Dedifferentiated amniotic fluid mesenchymal stem cell (primary cell): ENCODE results near the gene LRP1.

Experiments
- DNase-seq: peaks from one replicate; pipeline ENCODE4 v3.0.0-alpha.2; 2016; ENCODE audit errors: extremely low spot score

Gene LRP1

GRCh38 chr12:57223191-57224165 is 95.2 kb downstream of the LRP1 start:
- DNase-seq: no peak

DNA sequence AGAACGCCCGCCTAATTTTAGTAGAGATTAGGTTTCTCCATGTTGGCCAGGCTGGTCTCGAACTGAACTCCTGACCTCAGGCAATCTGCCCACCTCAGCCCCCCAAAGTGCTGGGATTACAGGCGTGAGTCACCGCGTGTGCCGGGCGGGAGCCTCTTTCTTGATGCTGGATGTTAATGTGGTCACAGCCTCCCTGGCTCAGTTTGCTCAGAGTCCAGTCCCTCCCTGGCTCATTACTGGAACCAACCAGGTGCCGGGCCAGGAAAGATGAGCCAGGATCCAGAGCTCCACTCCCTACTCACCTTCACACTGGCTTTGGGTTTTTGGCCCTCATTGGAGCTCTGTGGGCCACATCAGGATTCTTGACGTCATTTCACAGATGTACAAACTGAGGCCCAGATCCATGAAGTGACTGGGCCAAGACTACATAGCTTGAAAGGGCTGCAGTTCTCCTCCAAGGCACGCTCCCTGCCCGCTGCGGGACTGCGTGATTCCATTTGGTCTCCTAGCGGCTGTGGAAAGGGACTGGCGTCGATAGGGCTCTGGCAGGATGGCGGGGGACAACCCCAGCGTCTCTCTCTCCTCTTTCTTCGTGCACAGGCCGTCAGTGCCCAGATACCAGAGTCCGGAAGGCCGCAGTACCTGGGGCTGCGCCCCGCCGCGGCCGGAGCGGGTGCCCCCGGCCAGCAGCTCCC is 96.1 kb downstream of the LRP1 start:
- no peak for DNase-seq

GRCh38 chr12:57224973-57225679 is 96.8 kb downstream of the LRP1 start:
- no peak for DNase-seq

DNA sequence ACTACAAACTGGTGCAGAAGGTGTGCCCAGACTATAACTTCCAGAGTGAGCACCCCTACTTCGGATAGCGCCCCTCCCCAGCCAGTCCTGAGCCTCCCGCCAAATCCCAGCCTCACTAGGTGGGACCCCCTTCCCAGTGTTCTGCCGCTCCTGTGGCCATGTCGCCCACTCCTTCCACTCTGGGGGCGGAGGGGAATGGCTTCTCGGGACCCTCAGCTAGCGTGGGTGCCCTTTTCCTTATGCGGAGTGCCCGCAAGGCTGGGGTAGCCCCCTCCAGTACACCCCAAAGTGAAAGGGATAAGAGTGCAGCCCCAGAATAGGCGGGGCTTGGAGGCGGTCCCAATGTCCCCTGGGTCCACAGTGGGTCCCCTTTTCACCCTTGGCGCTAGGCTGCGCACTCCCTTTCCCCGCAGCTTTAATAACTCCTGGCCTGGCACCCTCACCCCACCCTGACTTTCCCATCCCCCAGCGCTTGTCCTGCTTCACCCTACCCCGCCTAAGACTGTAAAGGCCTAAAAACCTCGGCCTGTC is 97.5 kb downstream of the LRP1 start:
- DNase-seq: no peak

- no peak for DNase-seq
These were observed 98.5 kb downstream of the LRP1 start for GRCh38 chr12:57226588-57227314.

DNA sequence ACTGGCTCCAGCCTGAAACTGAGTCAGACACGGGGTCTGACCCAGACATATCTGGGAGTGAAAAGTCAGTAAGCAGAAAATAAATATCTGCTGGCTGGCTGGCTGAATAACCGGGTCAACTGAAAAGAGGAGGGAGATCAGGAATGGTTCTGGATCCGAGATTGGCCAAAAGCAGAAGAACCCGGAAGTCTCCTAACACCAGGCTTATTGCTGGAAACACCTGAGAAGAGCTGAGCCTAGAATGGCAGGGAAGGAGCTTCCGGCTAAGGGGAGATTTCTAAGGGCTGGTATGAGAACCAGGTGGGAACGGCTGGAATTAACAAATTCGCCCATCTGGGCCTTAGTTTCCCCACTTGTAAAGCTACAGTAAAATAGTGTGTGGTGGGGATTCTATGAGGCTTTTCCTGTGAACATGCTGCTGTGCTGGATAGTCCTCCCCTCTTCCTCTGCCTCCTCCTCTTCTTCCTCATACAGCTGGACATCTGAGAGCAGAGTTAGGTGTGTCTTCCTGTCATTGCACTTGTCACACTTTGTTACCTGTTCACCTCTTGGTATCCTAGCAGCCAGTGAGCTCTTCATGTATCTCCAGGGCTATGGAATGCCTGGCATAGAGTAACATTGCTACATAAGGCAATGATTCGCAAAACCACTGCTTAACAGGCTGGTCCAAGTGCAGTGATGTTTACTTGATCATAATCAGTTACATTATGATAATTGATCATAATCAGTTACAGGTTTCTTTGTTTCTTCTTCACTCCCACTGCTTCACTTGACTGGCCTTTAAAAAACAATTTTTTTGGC is 99.2 kb downstream of the LRP1 start:
- DNase-seq: no peak

GRCh38 chr12:57229046-57229633 is 100.9 kb downstream of the LRP1 start:
- DNase-seq: no peak

GRCh38 chr12:57229634-57230380 is 101.5 kb downstream of the LRP1 start, which contains the start of gene SHMT2:
SHMT2 (plus strand) TSS chr12:57229711; CDS start chr12:57229779, 68 bp downstream.
- peak; percentile 94 for DNase-seq

GRCh38 chr12:57230381-57231155 is 102.3 kb downstream of the LRP1 start:
- no peak for DNase-seq

DNA sequence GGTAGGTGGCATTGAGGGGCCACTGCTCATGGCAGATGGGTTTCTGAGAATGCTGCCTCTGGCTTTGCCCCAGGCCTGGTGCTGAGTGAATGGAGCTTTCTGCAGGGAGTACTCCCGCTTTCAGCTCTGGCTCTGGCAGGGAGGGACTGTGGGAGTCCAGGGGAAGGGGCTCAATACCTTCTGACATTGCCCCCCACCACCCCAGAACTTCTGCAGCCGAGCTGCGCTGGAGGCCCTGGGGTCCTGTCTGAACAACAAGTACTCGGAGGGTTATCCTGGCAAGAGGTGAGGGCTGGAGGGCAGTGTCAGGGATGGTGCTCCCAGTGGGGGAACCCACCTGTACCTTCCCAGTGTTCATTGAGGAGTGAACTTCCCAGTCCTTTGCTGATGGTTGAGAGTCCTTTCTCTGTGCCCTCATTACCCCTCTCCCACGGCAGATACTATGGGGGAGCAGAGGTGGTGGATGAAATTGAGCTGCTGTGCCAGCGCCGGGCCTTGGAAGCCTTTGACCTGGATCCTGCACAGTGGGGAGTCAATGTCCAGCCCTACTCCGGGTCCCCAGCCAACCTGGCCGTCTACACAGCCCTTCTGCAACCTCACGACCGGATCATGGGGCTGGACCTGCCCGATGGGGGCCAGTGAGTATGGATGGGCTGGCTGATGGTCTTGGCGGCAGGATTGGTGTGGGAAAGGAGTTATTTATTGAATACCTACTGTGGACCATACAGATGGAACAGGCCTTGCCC is 103.2 kb downstream of the LRP1 start:
- DNase-seq: no peak

GRCh38 chr12:57232156-57232756 is 104.0 kb downstream of the LRP1 start:
- no peak for DNase-seq

- no peak for DNase-seq
These were observed 105.3 kb downstream of the LRP1 start for GRCh38 chr12:57233357-57234232.

DNA sequence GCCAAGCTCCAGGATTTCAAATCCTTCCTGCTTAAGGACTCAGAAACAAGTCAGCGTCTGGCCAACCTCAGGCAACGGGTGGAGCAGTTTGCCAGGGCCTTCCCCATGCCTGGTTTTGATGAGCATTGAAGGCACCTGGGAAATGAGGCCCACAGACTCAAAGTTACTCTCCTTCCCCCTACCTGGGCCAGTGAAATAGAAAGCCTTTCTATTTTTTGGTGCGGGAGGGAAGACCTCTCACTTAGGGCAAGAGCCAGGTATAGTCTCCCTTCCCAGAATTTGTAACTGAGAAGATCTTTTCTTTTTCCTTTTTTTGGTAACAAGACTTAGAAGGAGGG is 105.9 kb downstream of the LRP1 start:
- DNase-seq: no peak

GRCh38 chr12:57234571-57235016 is 106.3 kb downstream of the LRP1 start:
- no peak for DNase-seq

DNA sequence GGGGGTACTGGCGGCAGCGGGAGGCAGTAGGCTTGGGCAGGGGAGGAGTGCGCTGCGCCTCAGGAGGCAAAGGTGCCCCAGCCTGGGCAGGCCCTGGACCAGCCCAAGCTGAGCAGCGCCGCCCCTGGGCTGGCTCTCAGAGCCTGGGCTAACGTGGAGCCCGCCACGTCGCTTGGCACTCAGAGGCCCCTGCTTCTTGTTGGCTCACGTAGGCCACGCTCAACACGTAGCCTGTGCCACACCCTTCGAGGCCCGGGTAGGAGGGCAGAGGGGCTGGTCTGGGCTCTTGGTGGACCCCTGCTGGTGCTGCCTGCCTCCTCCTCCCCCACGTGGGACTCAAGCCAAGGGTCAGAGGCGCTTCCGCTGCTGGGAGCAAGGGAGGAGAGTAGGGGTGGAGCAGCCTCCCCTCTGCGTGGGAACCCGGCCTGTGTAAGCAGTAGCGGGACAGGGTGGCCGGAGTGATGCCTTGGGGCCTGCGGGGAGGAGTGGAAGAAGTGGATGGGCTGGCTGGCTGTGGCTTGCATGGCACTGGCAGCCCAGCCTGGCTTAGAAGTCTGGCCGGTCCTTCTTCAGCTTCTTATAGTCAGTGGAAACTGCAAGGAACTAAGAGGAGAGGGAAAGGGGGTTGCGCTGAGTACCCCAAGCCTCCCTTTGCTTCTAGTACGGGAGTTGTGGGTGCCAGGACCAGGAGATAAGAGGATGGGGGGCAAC is 106.9 kb downstream of the LRP1 start:
- DNase-seq: no peak

- no peak for DNase-seq
These were observed 107.4 kb downstream of the LRP1 start for GRCh38 chr12:57235728-57236131.
